H1 (cell line): ENCODE results near the gene SLC12A7. TPM values are rescaled to one million over a fixed set of nuclear protein-coding genes. Genes with fewer than 3 reads are reported as not detected.

ENCODE experiments used
- CTCF ChIA-PET: fragments of 300-600 bp; sonication (Branson Sonifier 250); formaldehyde crosslinking; loops from one replicate; lab custom pipeline; 2021; ENCODE audit not compliant: partially characterized antibody; lab: Charles Lee
- POLR2A ChIA-PET: fragments of 300-600 bp; sonication (Branson Sonifier 250); formaldehyde crosslinking; loops from one replicate; lab custom pipeline; 2021; ENCODE audit warnings: inconsistent platforms; ENCODE audit not compliant: partially characterized antibody; lab: Charles Lee
- DNase-seq, 2 experiments: peaks; one replicate each; pipeline versions ENCODE4 v3.0.0 to v3.0.0-alpha.2; 2010 to 2022; ENCODE audit warnings: low spot score in 2 of 2, low read depth in 1 of 2, mixed read lengths in 1 of 2
- FAIRE-seq: peaks from 2 replicates; lab custom pipeline; 2011; peaks lifted over from hg19 to GRCh38; lab: Jason Lieb, UNC
- H2AFZ ChIP-seq: 2 replicates; pipeline ENCODE4 v1.8.1; 2012; ENCODE audit warnings: low read length, inconsistent platforms
- H2AK5ac ChIP-seq: 2 replicates; pipeline ENCODE4 v1.6.1; 2013; ENCODE audit warnings: low read depth, low read length
- H2BK120ac ChIP-seq: replicated peaks from 2 replicates; pipeline ENCODE3; 2013; ENCODE audit warnings: low read depth, low read length, inconsistent platforms
- H2BK12ac ChIP-seq: 2 replicates; pipeline ENCODE4 v1.6.1; 2013; ENCODE audit warnings: low read depth, low read length
- H2BK15ac ChIP-seq: 2 replicates; pipeline ENCODE4 v1.6.1; 2013; ENCODE audit warnings: low read length
- H2BK20ac ChIP-seq: 2 replicates; pipeline ENCODE4 v1.6.1; 2013; ENCODE audit warnings: low read length
- H2BK5ac ChIP-seq: 2 replicates; pipeline ENCODE4 v1.6.1; 2013; ENCODE audit warnings: low read depth, low read length
- H3K14ac ChIP-seq: 2 replicates; pipeline ENCODE4 v1.6.1; 2013; ENCODE audit warnings: inconsistent platforms; ENCODE audit not compliant: insufficient read length
- H3K18ac ChIP-seq: 2 replicates; pipeline ENCODE4 v1.6.1; 2013; ENCODE audit warnings: low read length; ENCODE audit errors: extremely low read depth
- H3K23ac ChIP-seq: 2 replicates; pipeline ENCODE4 v1.6.1; 2013; ENCODE audit warnings: inconsistent platforms; ENCODE audit not compliant: insufficient read length
- H3K23me2 ChIP-seq: 2 replicates; pipeline ENCODE4 v1.6.1; 2013; ENCODE audit warnings: low read depth, low read length
- H3K27ac ChIP-seq: 2 replicates; pipeline ENCODE4 v1.6.1; 2011; ENCODE audit warnings: low read depth, low read length, inconsistent platforms
- H3K27me3 ChIP-seq, 4 experiments: replicated peaks in 1 of 4; 1 replicate in 1 of 4; 2 replicates in 3 of 4; pipeline versions ENCODE4 v1.6.1 to v1.8.1; 2011 to 2013; ENCODE audit warnings: low read length in 3 of 4, mild to moderate bottlenecking in 3 of 4, inconsistent platforms in 2 of 4, mixed read lengths in 2 of 4, moderate library complexity in 1 of 4; ENCODE audit not compliant: control insufficient read depth in 3 of 4, insufficient read depth in 3 of 4; ENCODE audit errors: extremely low read depth in 1 of 4
- H3K36me3 ChIP-seq, 4 experiments: 2 replicates each; pipeline versions ENCODE4 v1.6.1 to v1.8.1; 2011 to 2013; ENCODE audit warnings: mild to moderate bottlenecking in 4 of 4, low read length in 3 of 4, moderate library complexity in 2 of 4, control low read depth in 1 of 4, inconsistent platforms in 1 of 4; ENCODE audit not compliant: insufficient read depth in 4 of 4, control insufficient read depth in 2 of 4
- H3K4ac ChIP-seq: replicated peaks from 2 replicates; pipeline ENCODE3; 2013; ENCODE audit warnings: low read length, low read depth, mixed read lengths, inconsistent platforms; ENCODE audit not compliant: insufficient read length
- H3K4me1 ChIP-seq, 4 experiments: replicated peaks in 1 of 4; 1 replicate in 1 of 4; 2 replicates in 3 of 4; pipeline versions ENCODE4 v1.6.1 to v1.8.1; 2011 to 2013; ENCODE audit warnings: low read length in 3 of 4, inconsistent platforms in 2 of 4, mixed read lengths in 1 of 4; ENCODE audit not compliant: insufficient read depth in 4 of 4, control insufficient read depth in 3 of 4
- H3K4me2 ChIP-seq, 2 experiments: 2 replicates each; pipeline versions ENCODE4 v1.6.1 to v1.8.1; 2011 to 2013; ENCODE audit warnings: low read depth in 2 of 2, low read length in 2 of 2, control low read depth in 1 of 2, inconsistent platforms in 1 of 2, mild to moderate bottlenecking in 1 of 2; ENCODE audit not compliant: insufficient read depth in 1 of 2
- H3K4me3 ChIP-seq, 4 experiments: fragments of 200-600, 300-600 bp in 1 of 4; sonication (generic), shearing (Covaris generic), sonication (Bioruptor Twin) in 1 of 4; 2 replicates each; pipeline versions ENCODE4 v1.5.1 to v1.8.1; 2011 to 2016; ENCODE audit warnings: low read length in 4 of 4, low read depth in 3 of 4, control low read depth in 2 of 4, inconsistent platforms in 2 of 4, mild to moderate bottlenecking in 2 of 4, mixed read lengths in 1 of 4, moderate library complexity in 1 of 4; ENCODE audit not compliant: insufficient read depth in 2 of 4; ENCODE audit errors: extremely low read depth in 1 of 4
- H3K56ac ChIP-seq: replicated peaks from 2 replicates; pipeline ENCODE3; 2013; ENCODE audit warnings: low read depth, mild to moderate bottlenecking, mixed read lengths, low read length, inconsistent platforms; ENCODE audit not compliant: insufficient read length
- H3K79me1 ChIP-seq: 2 replicates; pipeline ENCODE4 v1.6.1; 2013; ENCODE audit warnings: low read depth, low read length, control low read depth
- H3K79me2 ChIP-seq, 2 experiments: 2 replicates each; pipeline versions ENCODE4 v1.6.1 to v1.8.1; 2012 to 2013; ENCODE audit warnings: low read length in 2 of 2, mild to moderate bottlenecking in 2 of 2, inconsistent platforms in 1 of 2; ENCODE audit not compliant: insufficient read depth in 2 of 2, control insufficient read depth in 1 of 2
- H3K9ac ChIP-seq, 4 experiments: replicated peaks in 1 of 4; 1 replicate in 1 of 4; 2 replicates in 3 of 4; pipeline versions ENCODE4 v1.6.1 to v1.8.1; 2011 to 2013; ENCODE audit warnings: low read depth in 3 of 4, low read length in 3 of 4, control low read depth in 2 of 4, mild to moderate bottlenecking in 2 of 4, moderate library complexity in 2 of 4, inconsistent platforms in 1 of 4; ENCODE audit errors: extremely low read depth in 1 of 4
- H3K9me3 ChIP-seq, 2 experiments: 2 replicates each; pipeline versions ENCODE4 v1.6.1 to v1.8.1; 2012 to 2013; ENCODE audit warnings: mild to moderate bottlenecking in 2 of 2, moderate library complexity in 2 of 2, control low read depth in 1 of 2, inconsistent platforms in 1 of 2, low read depth in 1 of 2, low read length in 1 of 2, mixed read lengths in 1 of 2; ENCODE audit not compliant: insufficient read depth in 2 of 2
- H4K20me1 ChIP-seq, 2 experiments: replicated peaks in 1 of 2; 2 replicates each; pipeline versions ENCODE3 to v1.8.1; 2011 to 2013; ENCODE audit warnings: inconsistent platforms in 2 of 2, low read length in 2 of 2, mild to moderate bottlenecking in 1 of 2; ENCODE audit not compliant: insufficient read depth in 2 of 2, control insufficient read depth in 1 of 2
- H4K5ac ChIP-seq: 2 replicates; pipeline ENCODE4 v1.6.1; 2013; ENCODE audit warnings: low read length, low read depth, mixed read lengths, inconsistent platforms; ENCODE audit not compliant: insufficient read length
- H4K8ac ChIP-seq: 2 replicates; pipeline ENCODE4 v1.8.0; 2013; ENCODE audit warnings: mild to moderate bottlenecking, moderate library complexity, low read length, inconsistent platforms; ENCODE audit not compliant: insufficient read depth; ENCODE audit errors: extremely low read depth
- H4K91ac ChIP-seq: replicated peaks from 2 replicates; pipeline ENCODE3; 2013; ENCODE audit warnings: low read length, mixed read lengths, inconsistent platforms; ENCODE audit not compliant: insufficient read length
- JUN ChIP-seq: IDR thresholded peaks from 2 replicates; pipeline ENCODE4 v1.6.1; 2011; ENCODE audit warnings: low read depth, mild to moderate bottlenecking, improper control_type of control experiment, low read length
- JUND ChIP-seq: IDR thresholded peaks from 2 replicates; pipeline ENCODE4 v1.6.1; 2011; ENCODE audit warnings: mild to moderate bottlenecking, improper control_type of control experiment, low read length
- RAD21 ChIP-seq, 2 experiments: IDR thresholded peaks in 1 of 2; conservative IDR thresholded peaks in 1 of 2; 2 replicates each; pipeline ENCODE4 v1.6.1; 2011; ENCODE audit warnings: low read depth in 2 of 2, low read length in 2 of 2, improper control_type of control experiment in 1 of 2, inconsistent platforms in 1 of 2, mild to moderate bottlenecking in 1 of 2, moderate library complexity in 1 of 2
- YY1 ChIP-seq: IDR thresholded peaks from 2 replicates; pipeline ENCODE4 v1.6.1; 2011; ENCODE audit warnings: low read depth, mild to moderate bottlenecking, low read length
- ZNF274 ChIP-seq: IDR thresholded peaks from 2 replicates; pipeline ENCODE4 v1.7.0; 2012; ENCODE audit warnings: low read length, borderline replicate concordance; ENCODE audit errors: extremely low read depth
- WGBS, 2 experiments: shearing (Covaris generic) in 1 of 2; methylation state at CpG; one replicate each; pipeline versions ENCODE4 v1.1.6 to v1.1.7; 2013 to 2015; ENCODE audit warnings: low lambda C conversion rate in 2 of 2, mixed read lengths in 2 of 2, inconsistent platforms in 1 of 2, low coverage in 1 of 2, missing lambda C conversion rate in 1 of 2; ENCODE audit not compliant: insufficient replicate concordance in 2 of 2, insufficient coverage in 1 of 2, insufficient read length in 1 of 2; ENCODE audit errors: extremely low coverage in 1 of 2, missing lambda C conversion rate in 1 of 2; 5-methylcytosine and 5-hydroxymethylcytosine counted together
- polyA plus RNA-seq, 7 experiments: library from polyadenylated mRNA; depleted of rRNA in 3 of 7; stranded (reverse) in 5 of 7; unstranded in 2 of 7; fragments of >200 nt in 5 of 7; fragments of 200-250 nt in 2 of 7; gene quantifications; 1 replicate in 5 of 7; 2 replicates in 1 of 7; 4 replicates in 1 of 7; pipeline versions ENCODE4 v1.2.1 to v1.2.3, GENCODE V29; 2011 to 2013; ENCODE audit warnings: missing spikeins in 2 of 7, mixed read lengths in 2 of 7
- total RNA-seq: library from RNA; stranded (reverse); fragmentation: NEBNext Ultra II Directional; extraction: Animal tissue kit (Norgen Biotek cat#: 25700); gene quantifications from 2 replicates; pipeline ENCODE4 v1.2.1, GENCODE V29; 2021
- TF ChIP-seq, protein P1 (sequence below), 3 experiments: IDR thresholded peaks; 1 replicate in 2 of 3; 2 replicates in 1 of 3; pipeline versions ENCODE4 v1.5.1 to v1.6.1; 2011; ENCODE audit warnings: low read length in 3 of 3, mild to moderate bottlenecking in 3 of 3, inconsistent platforms in 2 of 3, low read depth in 1 of 3, moderate library complexity in 1 of 3; ENCODE audit not compliant: insufficient read depth in 1 of 3; ENCODE audit errors: control extremely low read depth in 1 of 3

The SLC12A7 gene
- total and polyA plus RNA-seq, 2 of the 8 experiments (the other 6 are each of a cell fraction or from before 2014, with no cell fraction given), result 23.5 to 39.7 TPM

- no peaks in the 10 kb centered on the region for H3K79me2 ChIP-seq
- no peak overlapping the region for H3K4me3 ChIP-seq
- CTCF ChIA-PET, result interaction anchor here (1.0 to 2.2 kb wide), 9 partner anchors 13 to 211 kb away, joined by 3 to 6 read pairs (median 4); no protein-coding TSS in a partner anchor
- no peak overlapping the region for H3K9ac ChIP-seq
- no peak for FAIRE-seq
- H2BK15ac ChIP-seq, result no peak overlapping the region
- H3K4me2 ChIP-seq, result no peak overlapping the region
- H3K9me3 ChIP-seq, result no peaks in the 10 kb centered on the region
- H2AK5ac ChIP-seq, result no peak overlapping the region
- H3K56ac ChIP-seq, result no peak overlapping the region
- H3K23ac ChIP-seq, result no peak overlapping the region
- no peak overlapping the region for H2BK5ac ChIP-seq
- POLR2A ChIA-PET, result interaction anchor here (1.2 kb wide), 1 partner anchor 11 kb away, joined by 3 read pairs; no protein-coding TSS in a partner anchor
- H2BK20ac ChIP-seq, result no peak overlapping the region
- TF ChIP-seq YY1 (no peak), JUN (no peak), JUND (no peak), ZNF274 (no peak), RAD21 (IDR thresholded peaks at IDR 0.05 in 1 of 2, conservative IDR thresholded peaks at IDR 0.05 in 1 of 2; ENCODE audit: low read depth in 2 of 2, low read length in 2 of 2) (peak in 1 of 2 experiments; percentile 29; a peak in 2 of 4 replicates)
- TF ChIP-seq, protein P1, sequence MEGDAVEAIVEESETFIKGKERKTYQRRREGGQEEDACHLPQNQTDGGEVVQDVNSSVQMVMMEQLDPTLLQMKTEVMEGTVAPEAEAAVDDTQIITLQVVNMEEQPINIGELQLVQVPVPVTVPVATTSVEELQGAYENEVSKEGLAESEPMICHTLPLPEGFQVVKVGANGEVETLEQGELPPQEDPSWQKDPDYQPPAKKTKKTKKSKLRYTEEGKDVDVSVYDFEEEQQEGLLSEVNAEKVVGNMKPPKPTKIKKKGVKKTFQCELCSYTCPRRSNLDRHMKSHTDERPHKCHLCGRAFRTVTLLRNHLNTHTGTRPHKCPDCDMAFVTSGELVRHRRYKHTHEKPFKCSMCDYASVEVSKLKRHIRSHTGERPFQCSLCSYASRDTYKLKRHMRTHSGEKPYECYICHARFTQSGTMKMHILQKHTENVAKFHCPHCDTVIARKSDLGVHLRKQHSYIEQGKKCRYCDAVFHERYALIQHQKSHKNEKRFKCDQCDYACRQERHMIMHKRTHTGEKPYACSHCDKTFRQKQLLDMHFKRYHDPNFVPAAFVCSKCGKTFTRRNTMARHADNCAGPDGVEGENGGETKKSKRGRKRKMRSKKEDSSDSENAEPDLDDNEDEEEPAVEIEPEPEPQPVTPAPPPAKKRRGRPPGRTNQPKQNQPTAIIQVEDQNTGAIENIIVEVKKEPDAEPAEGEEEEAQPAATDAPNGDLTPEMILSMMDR (IDR thresholded peaks at IDR 0.05; ENCODE audit: control extremely low read depth in 1 of 3, insufficient read depth in 1 of 3, low read depth in 1 of 3, low read length in 3 of 3), result peak in 2 of 3 experiments; percentile 20 to 34; a peak in 2 of 4 replicates
- H3K18ac ChIP-seq, result no peak overlapping the region
- H4K91ac ChIP-seq, result no peak overlapping the region
- no peaks in the 10 kb centered on the region for H3K27me3 ChIP-seq
- H3K79me1 ChIP-seq, result no peaks in the 10 kb centered on the region
- no peaks in the 10 kb centered on the region for H4K20me1 ChIP-seq
- 90% methylated on average over 14 of the region's 14 CpGs; no CpG with 5 or more reads in 1 of the 2 experiments for WGBS, 2 experiments
- no peaks in the 10 kb centered on the region for H3K23me2 ChIP-seq
- H4K8ac ChIP-seq, result no peak overlapping the region
- no peak overlapping the region for H2BK12ac ChIP-seq
- H3K4ac ChIP-seq, result no peak overlapping the region
- no peak overlapping the region for H3K14ac ChIP-seq
- no peak overlapping the region for H2BK120ac ChIP-seq
- H3K36me3 ChIP-seq, result no peaks in the 10 kb centered on the region
- peaks cover 0 to 12% (median under 1%) of the 10 kb centered on the region in 4 experiments; a peak in 3 of 7 replicates for H3K4me1 ChIP-seq
- H2AFZ ChIP-seq, result no peak overlapping the region
- H3K27ac ChIP-seq, result no peak overlapping the region
- no peak for DNase-seq
- no peak overlapping the region for H4K5ac ChIP-seq
These were observed 22.6 kb upstream of the SLC12A7 start for GRCh38 chr5:1134478-1134877.
